Keratinocyte (primary cell): ENCODE measurements around the gene PHACTR1. TPM values are rescaled to one million over a fixed set of nuclear protein-coding genes. Genes with fewer than 3 reads are reported as not detected.

Experiments used
- DNase-seq: peaks from one replicate; pipeline ENCODE4 v3.0.0-alpha.2; 2011; ENCODE audit warnings: low read depth, missing footprints, low spot score
- FAIRE-seq: peaks from 2 replicates; lab custom pipeline; 2011; peaks lifted over from hg19 to GRCh38; lab: Jason Lieb, UNC
- H2AFZ ChIP-seq: 2 replicates; pipeline ENCODE4 v1.6.0; 2012; ENCODE audit warnings: low read length, control low read depth, inconsistent platforms; ENCODE audit not compliant: control insufficient read depth
- H3K27ac ChIP-seq: 2 replicates; pipeline ENCODE4 v1.5.1; 2011; ENCODE audit warnings: low read length; ENCODE audit not compliant: control insufficient read depth, insufficient read depth
- H3K27me3 ChIP-seq: 3 replicates; pipeline ENCODE4 v1.6.0; 2011; ENCODE audit warnings: low read length; ENCODE audit not compliant: control insufficient read depth, insufficient read depth; ENCODE audit errors: extremely low read depth
- H3K36me3 ChIP-seq, 2 experiments: 2 replicates in 1 of 2; 3 replicates in 1 of 2; pipeline ENCODE4 v1.5.1; 2011; ENCODE audit warnings: low read length in 2 of 2, mild to moderate bottlenecking in 1 of 2; ENCODE audit not compliant: control insufficient read depth in 2 of 2, insufficient read depth in 2 of 2; ENCODE audit errors: extremely low read depth in 1 of 2
- H3K4me1 ChIP-seq: 3 replicates; pipeline ENCODE4 v1.5.1; 2011; ENCODE audit warnings: low read length; ENCODE audit not compliant: control insufficient read depth, insufficient read depth; ENCODE audit errors: extremely low read depth
- H3K4me2 ChIP-seq: 3 replicates; pipeline ENCODE4 v1.6.0; 2011; ENCODE audit warnings: low read depth, low read length; ENCODE audit not compliant: control insufficient read depth, insufficient read depth; ENCODE audit errors: extremely low read depth
- H3K4me3 ChIP-seq, 3 experiments: fragments of 200-600 bp in 1 of 3; sonication (generic) in 1 of 3; 2 replicates in 2 of 3; 3 replicates in 1 of 3; pipeline ENCODE4 v1.5.1; 2011 to 2016; ENCODE audit warnings: low read length in 3 of 3, mild to moderate bottlenecking in 3 of 3, control low read depth in 2 of 3, inconsistent platforms in 1 of 3, low read depth in 1 of 3, mixed read lengths in 1 of 3, mixed run types in 1 of 3, moderate library complexity in 1 of 3; ENCODE audit not compliant: control insufficient read depth in 2 of 3, insufficient read depth in 2 of 3; ENCODE audit errors: extremely low read depth in 1 of 3
- H3K79me2 ChIP-seq: 2 replicates; pipeline ENCODE4 v1.6.0; 2012; ENCODE audit warnings: low read length; ENCODE audit not compliant: control insufficient read depth, insufficient read depth
- H3K9ac ChIP-seq: 3 replicates; pipeline ENCODE4 v1.6.0; 2011; ENCODE audit warnings: low read length; ENCODE audit not compliant: control insufficient read depth, insufficient read depth; ENCODE audit errors: extremely low read depth
- H3K9me1 ChIP-seq: 3 replicates; pipeline ENCODE4 v1.6.0; 2011; ENCODE audit warnings: low read length; ENCODE audit not compliant: control insufficient read depth, insufficient read depth; ENCODE audit errors: extremely low read depth
- H3K9me3 ChIP-seq: 2 replicates; pipeline ENCODE4 v1.5.1; 2012; ENCODE audit warnings: low read depth, low read length; ENCODE audit not compliant: control insufficient read depth
- H4K20me1 ChIP-seq: 3 replicates; pipeline ENCODE4 v1.6.0; 2011; ENCODE audit warnings: low read length; ENCODE audit not compliant: control insufficient read depth, insufficient read depth; ENCODE audit errors: extremely low read depth
- CTCF ChIP-seq, 3 experiments: IDR thresholded peaks in 1 of 3; conservative IDR thresholded peaks in 1 of 3; optimal IDR thresholded peaks in 1 of 3; 2 replicates in 2 of 3; 3 replicates in 1 of 3; pipeline versions ENCODE3 to v1.5.1; 2011; ENCODE audit warnings: low read length in 3 of 3, mild to moderate bottlenecking in 3 of 3, moderate library complexity in 2 of 3, control low read depth in 1 of 3, inconsistent platforms in 1 of 3; ENCODE audit not compliant: insufficient read depth in 2 of 3; ENCODE audit errors: extremely low read depth in 1 of 3
- EZH2 ChIP-seq: IDR thresholded peaks from one replicate; pipeline ENCODE4 v1.6.1; 2012; ENCODE audit warnings: inconsistent platforms, mild to moderate bottlenecking, low read length, moderate library complexity
- dilution Hi-C: fragments of 300-500 bp; cut with MboI; formaldehyde crosslinking; loops from one replicate; pipeline ENCODE4 v1.7.0; 2020; ENCODE audit warnings: low sequenced_read_pairs; ENCODE audit not compliant: extremely low pct_ligation_motif_present
- polyA plus RNA-seq, 5 experiments: library from polyadenylated mRNA; depleted of rRNA in 3 of 5; stranded (reverse) in 3 of 5; stranded (forward) in 1 of 5; unstranded in 1 of 5; fragments of >200 nt; gene quantifications; 1 replicate in 1 of 5; 2 replicates in 3 of 5; 3 replicates in 1 of 5; pipeline versions ENCODE4 v1.2.1 to v1.2.3, GENCODE V29; 2011 to 2012; ENCODE audit warnings: missing spikeins in 2 of 5, low read depth in 1 of 5, low replicate concordance in 1 of 5

PHACTR1 gene
- polyA plus RNA-seq, 1 donor (not counting 4 experiments of a cell fraction or from before 2014, with no cell fraction given) = 0.22 TPM

- no peaks in the 10 kb centered on the region for H4K20me1 ChIP-seq
- H3K9ac ChIP-seq = no peak overlapping the region
- H3K9me3 ChIP-seq = no peaks in the 10 kb centered on the region
- no peaks in the 10 kb centered on the region for H3K79me2 ChIP-seq
- H3K4me2 ChIP-seq = no peak overlapping the region
- peaks cover 19% of the 10 kb centered on the region for H3K27me3 ChIP-seq
- no peaks in the 10 kb centered on the region for H3K36me3 ChIP-seq
- H3K4me3 ChIP-seq = no peak overlapping the region
- FAIRE-seq = no peak
- H3K4me1 ChIP-seq = no peaks in the 10 kb centered on the region
- no peak overlapping the region for H2AFZ ChIP-seq
- DNase-seq = no peak
- H3K9me1 ChIP-seq = no peaks in the 10 kb centered on the region
- H3K27ac ChIP-seq = no peak overlapping the region
- dilution Hi-C loops = no loop called here
- TF ChIP-seq CTCF (optimal IDR thresholded peaks at IDR 0.05 in 1 of 3, IDR thresholded peaks at IDR 0.05 in 1 of 3, conservative IDR thresholded peaks at IDR 0.05 in 1 of 3; ENCODE audit: extremely low read depth in 1 of 3, insufficient read depth in 2 of 3, low read length in 3 of 3) = no peak
- no peak for TF ChIP-seq EZH2
Observed at GRCh38 chr6:12719017-12719416, 2.5 kb downstream of the PHACTR1 start.

- no peaks in the 10 kb centered on the region for H3K4me1 ChIP-seq
- no peak overlapping the region for H3K4me3 ChIP-seq
- H3K27me3 ChIP-seq = peaks cover 19% of the 10 kb centered on the region
- no peak overlapping the region for H3K27ac ChIP-seq
- no peaks in the 10 kb centered on the region for H3K9me1 ChIP-seq
- H3K36me3 ChIP-seq = no peaks in the 10 kb centered on the region
- no peak overlapping the region for H3K4me2 ChIP-seq
- H4K20me1 ChIP-seq = no peaks in the 10 kb centered on the region
- TF ChIP-seq EZH2 (no peak), CTCF (optimal IDR thresholded peaks at IDR 0.05 in 1 of 3, IDR thresholded peaks at IDR 0.05 in 1 of 3, conservative IDR thresholded peaks at IDR 0.05 in 1 of 3; ENCODE audit: extremely low read depth in 1 of 3, insufficient read depth in 2 of 3, low read length in 3 of 3) (no peak)
- dilution Hi-C loops = no loop called here
- FAIRE-seq (no peak), DNase-seq (no peak)
- no peak overlapping the region for H3K9ac ChIP-seq
- H3K9me3 ChIP-seq = no peaks in the 10 kb centered on the region
- H2AFZ ChIP-seq = no peak overlapping the region
- no peaks in the 10 kb centered on the region for H3K79me2 ChIP-seq
Observed at GRCh38 chr6:12720310-12720709, 3.7 kb downstream of the PHACTR1 start.
